Measurements from ENCODE around the gene MXD3. TPM values are rescaled to one million over a fixed set of nuclear protein-coding genes. Genes with fewer than 3 reads are reported as not detected.
"Not testable (repeated sequence)": the region's sequence is repeated elsewhere in the genome, so short reads cannot be mapped to it uniquely, and the experiment has no call there.

Gene MXD3
- total RNA-seq, 2 experiments from 2014 or later, result 5.8 to 7.5 TPM

- Histone ChIP-seq H3K27ac (ENCODE audit: low read depth in 1 of 2, low read length in 2 of 2) (no peak overlapping the region), H3K36me3 (ENCODE audit: insufficient read depth, low read length) (peaks cover 21% of the 10 kb centered on the region), H3K4me3 (ENCODE audit: low read length) (no peak overlapping the region), H3K9me3 (ENCODE audit: control insufficient read depth in 1 of 2, insufficient read depth in 1 of 2, low read length in 2 of 2) (no peaks in the 10 kb centered on the region), H3K4me1 (ENCODE audit: insufficient read depth, low read length) (peaks cover 87% of the 10 kb centered on the region), H3K27me3 (ENCODE audit: control insufficient read depth in 1 of 2, insufficient read depth in 2 of 2, low read length in 2 of 2) (peaks cover 0 to 3% of the 10 kb centered on the region in 2 experiments)
- Mint-ChIP-seq H3K27ac (no peak overlapping the region), H3K9me3 (no peaks in the 10 kb centered on the region), H3K4me1 (ENCODE audit: low read depth) (peaks cover 71% of the 10 kb centered on the region), H3K4me3 (peak overlapping the region; percentile 63), H3K36me3 (ENCODE audit: low read depth) (peaks cover 35% of the 10 kb centered on the region), H3K27me3 (peaks cover 6% of the 10 kb centered on the region)
- DNase-seq (no peak), ATAC-seq (ENCODE audit: poor library complexity) (no peak)
- POLR2A ChIA-PET, result interaction anchor here (2.1 kb wide), 1 partner anchor 95 kb away, joined by 12 read pairs; no protein-coding TSS in a partner anchor
- TF ChIP-seq CTCF (IDR thresholded peaks at IDR 0.05), result no peak
- intact Hi-C loops (cut with DNase I, micrococcal nuclease), result loop anchor here in 1 of 2 experiments (10.0 kb wide), 1 partner anchor 846 kb away; the partner anchor contains the start of gene NHP2
- CTCF ChIA-PET, result interaction anchor here (1.3 to 1.7 kb wide), 7 partner anchors 9 to 188 kb away, joined by 3 to 8 read pairs (median 5); partner anchors contain the start of genes LMAN2 and PDLIM7
Measured at GRCh38 chr5:177308740-177309139, 3.0 kb downstream of the MXD3 start.

- Histone ChIP-seq H3K27me3 (ENCODE audit: control insufficient read depth in 1 of 2, insufficient read depth in 2 of 2, low read length in 2 of 2) (peaks cover 0 to 3% of the 10 kb centered on the region in 2 experiments), H3K27ac (ENCODE audit: low read depth in 1 of 2, low read length in 2 of 2) (no peak overlapping the region), H3K9me3 (ENCODE audit: control insufficient read depth in 1 of 2, insufficient read depth in 1 of 2, low read length in 2 of 2) (no peaks in the 10 kb centered on the region), H3K4me1 (ENCODE audit: insufficient read depth, low read length) (peaks cover 88% of the 10 kb centered on the region), H3K4me3 (ENCODE audit: low read length) (peak overlapping the region; percentile 24), H3K36me3 (ENCODE audit: insufficient read depth, low read length) (peaks cover 21% of the 10 kb centered on the region)
- Mint-ChIP-seq H3K36me3 (ENCODE audit: low read depth) (peaks cover 36% of the 10 kb centered on the region), H3K27ac (no peak overlapping the region), H3K9me3 (no peaks in the 10 kb centered on the region), H3K4me3 (no peak overlapping the region), H3K27me3 (peaks cover 6% of the 10 kb centered on the region), H3K4me1 (ENCODE audit: low read depth) (peaks cover 72% of the 10 kb centered on the region)
- DNase-seq (peak in 1 of 14 experiments; percentile 34), ATAC-seq (ENCODE audit: poor library complexity) (no peak)
- ChIA-PET POLR2A (interaction anchor here (2.1 kb wide), 1 partner anchor 96 kb away, joined by 12 read pairs; no protein-coding TSS in a partner anchor), CTCF (interaction anchor here (1.3 kb wide), 1 partner anchor 63 kb away, joined by 3 read pairs; no protein-coding TSS in a partner anchor)
- no peak for TF ChIP-seq CTCF (IDR thresholded peaks at IDR 0.05)
- intact Hi-C loops (cut with DNase I, micrococcal nuclease), result loop anchor here in 1 of 2 experiments (10.0 kb wide), 1 partner anchor 847 kb away; the partner anchor contains the start of gene NHP2
Measured at GRCh38 chr5:177307544-177308363, 3.9 kb downstream of the MXD3 start.

GRCh38 chr5:177306674-177307543 is 4.8 kb downstream of the MXD3 start:
- intact Hi-C loops (cut with DNase I, micrococcal nuclease), result loop anchor here in 1 of 2 experiments (10.0 kb wide), 1 partner anchor 848 kb away; the partner anchor contains the start of gene NHP2
- peaks cover 21% of the 10 kb centered on the region for H3K36me3 ChIP-seq (ENCODE audit: insufficient read depth, low read length)
- peak overlapping the region; percentile 69 for H3K4me3 Mint-ChIP-seq
- ChIA-PET POLR2A (no interaction called here), CTCF (interaction anchor here (0.9 kb wide), 1 partner anchor 84 kb away, joined by 3 read pairs; no protein-coding TSS in a partner anchor)
- DNase-seq (peak in 3 of 14 experiments; percentile 36 to 73 (median 68)), ATAC-seq (ENCODE audit: poor library complexity) (no peak)
- peaks cover 88% of the 10 kb centered on the region for H3K4me1 ChIP-seq (ENCODE audit: insufficient read depth, low read length)
- no peaks in the 10 kb centered on the region for H3K9me3 Mint-ChIP-seq
- H3K36me3 Mint-ChIP-seq (ENCODE audit: low read depth), result peaks cover 41% of the 10 kb centered on the region
- H3K4me1 Mint-ChIP-seq (ENCODE audit: low read depth), result peaks cover 72% of the 10 kb centered on the region
- no peaks in the 10 kb centered on the region for H3K9me3 ChIP-seq (ENCODE audit: control insufficient read depth in 1 of 2, insufficient read depth in 1 of 2, low read length in 2 of 2)
- no peak for TF ChIP-seq CTCF (IDR thresholded peaks at IDR 0.05)
- no peak overlapping the region for H3K27ac ChIP-seq (ENCODE audit: low read depth in 1 of 2, low read length in 2 of 2)
- peak overlapping the region; percentile 24 for H3K4me3 ChIP-seq (ENCODE audit: low read length)
- H3K27me3 ChIP-seq (ENCODE audit: control insufficient read depth in 1 of 2, insufficient read depth in 2 of 2, low read length in 2 of 2), result peaks cover 0 to 3% of the 10 kb centered on the region in 2 experiments
- H3K27ac Mint-ChIP-seq, result peak overlapping the region; percentile 88
- H3K27me3 Mint-ChIP-seq, result peaks cover 6% of the 10 kb centered on the region

GRCh38 chr5:177306103-177306640 is 5.5 kb downstream of the MXD3 start:
- Histone ChIP-seq H3K36me3 (ENCODE audit: insufficient read depth, low read length) (peaks cover 21% of the 10 kb centered on the region), H3K4me1 (ENCODE audit: insufficient read depth, low read length) (peaks cover 88% of the 10 kb centered on the region)
- intact Hi-C loops (cut with DNase I, micrococcal nuclease), result loop anchor here in 1 of 2 experiments (10.0 kb wide), 1 partner anchor 849 kb away; the partner anchor contains the start of gene NHP2
- H3K9me3 ChIP-seq (ENCODE audit: control insufficient read depth in 1 of 2, insufficient read depth in 1 of 2, low read length in 2 of 2); ATAC-seq (ENCODE audit: poor library complexity); DNase-seq; H3K27ac ChIP-seq (ENCODE audit: low read depth in 1 of 2, low read length in 2 of 2); H3K27me3 ChIP-seq (ENCODE audit: control insufficient read depth in 1 of 2, insufficient read depth in 2 of 2, low read length in 2 of 2); H3K9me3 Mint-ChIP-seq; H3K4me3 ChIP-seq (ENCODE audit: low read length); H3K27me3 Mint-ChIP-seq; POLR2A ChIA-PET: not testable (repeated sequence)
- CTCF ChIA-PET, result interaction anchor here (0.9 kb wide), 1 partner anchor 84 kb away, joined by 3 read pairs; no protein-coding TSS in a partner anchor
- Mint-ChIP-seq H3K27ac (peak overlapping the region; percentile 88), H3K4me1 (ENCODE audit: low read depth) (peaks cover 73% of the 10 kb centered on the region), H3K36me3 (ENCODE audit: low read depth) (peaks cover 42% of the 10 kb centered on the region), H3K4me3 (peak overlapping the region; percentile 75)

Measured in CD4-positive, alpha-beta T cell (primary cell).